HG03342 (cell line): ENCODE measurements around the gene NUP37.
"Not testable (repeated sequence)": the region's sequence is repeated elsewhere in the genome, so short reads cannot be mapped to it uniquely, and the experiment has no call there.

Source experiments
- ATAC-seq: cut with Tn5 transposase; IDR thresholded peaks from one replicate; pipeline ENCODE4 v1.9.1; 2021; ENCODE audit warnings: mild to moderate bottlenecking, moderate library complexity; ENCODE audit not compliant: unreplicated experiment

The NUP37 gene

GRCh38 chr12:102093319-102093718, 26.6 kb downstream of the NUP37 start:
- no peak for ATAC-seq

DNA sequence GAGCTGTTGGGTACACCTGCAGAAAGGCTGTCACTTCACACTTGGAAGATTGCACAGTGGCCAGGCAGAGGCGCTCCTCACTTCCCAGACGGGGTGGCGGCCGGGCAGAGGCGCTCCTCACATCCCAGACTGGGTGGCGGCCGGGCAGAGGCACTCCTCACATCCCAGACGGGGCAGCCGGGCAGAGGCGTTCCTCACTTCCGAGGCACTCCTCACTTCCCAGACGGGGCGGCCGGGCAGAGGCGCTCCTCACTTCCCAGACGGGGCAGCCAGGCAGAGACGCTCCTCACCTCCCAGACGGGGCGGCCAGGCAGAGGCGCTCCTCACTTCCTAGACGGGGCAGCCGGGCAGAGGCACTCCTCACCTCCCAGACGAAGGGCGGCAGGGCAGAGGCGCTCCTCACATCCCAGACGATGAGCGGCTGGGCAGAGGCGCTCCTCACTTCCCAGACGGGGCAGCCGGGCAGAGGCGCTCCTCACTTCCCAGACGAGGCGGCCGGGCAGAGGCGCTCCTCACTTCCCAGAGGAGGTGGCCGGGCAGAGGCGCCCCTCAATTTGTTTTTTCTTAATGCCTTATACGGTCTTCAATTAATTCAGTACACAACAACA, 30.6 kb downstream of the NUP37 start:
- ATAC-seq: not testable (repeated sequence)

GRCh38 chr12:102080842-102081241, 39.1 kb downstream of the NUP37 start:
- ATAC-seq: no peak

GRCh38 chr12:102072092-102072491, 47.8 kb downstream of the NUP37 start:
- ATAC-seq: not testable (repeated sequence)

GRCh38 chr12:102069707-102070106, 50.2 kb downstream of the NUP37 start:
- no peak for ATAC-seq

GRCh38 chr12:102067574-102068258, 52.2 kb downstream of the NUP37 start:
- no peak for ATAC-seq

GRCh38 chr12:102064476-102064875, 55.4 kb downstream of the NUP37 start:
- ATAC-seq: no peak

- no peak for ATAC-seq
These were observed 56.8 kb downstream of the NUP37 start for GRCh38 chr12:102063069-102063468.

DNA sequence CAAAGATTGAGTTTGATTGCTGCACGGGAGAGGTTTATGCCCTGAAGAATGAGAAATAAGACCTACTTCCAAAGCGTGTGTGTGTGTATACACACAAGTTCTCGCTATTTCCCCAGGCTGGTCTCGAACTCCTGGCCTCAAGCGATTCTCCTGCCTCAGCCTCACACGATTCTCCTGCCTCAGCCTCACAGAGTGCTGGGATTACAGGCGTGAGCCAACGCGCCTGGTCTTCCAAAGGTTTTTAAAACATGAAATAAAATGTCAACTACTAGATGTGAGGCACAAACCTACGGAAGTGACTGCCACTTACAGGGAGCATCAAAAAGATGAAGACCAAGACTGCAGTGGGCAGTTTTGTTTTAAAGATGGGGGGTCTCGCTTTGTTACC, 57.5 kb downstream of the NUP37 start:
- ATAC-seq: no peak

- peak; percentile 95 for ATAC-seq
These were observed 58.1 kb downstream of the NUP37 start, which contains the start of gene WASHC3 for GRCh38 chr12:102061560-102062418. TSS of gene WASHC3 (minus strand) at chr12:102061991. CDS start at chr12:102061962, 29 bp downstream.

DNA sequence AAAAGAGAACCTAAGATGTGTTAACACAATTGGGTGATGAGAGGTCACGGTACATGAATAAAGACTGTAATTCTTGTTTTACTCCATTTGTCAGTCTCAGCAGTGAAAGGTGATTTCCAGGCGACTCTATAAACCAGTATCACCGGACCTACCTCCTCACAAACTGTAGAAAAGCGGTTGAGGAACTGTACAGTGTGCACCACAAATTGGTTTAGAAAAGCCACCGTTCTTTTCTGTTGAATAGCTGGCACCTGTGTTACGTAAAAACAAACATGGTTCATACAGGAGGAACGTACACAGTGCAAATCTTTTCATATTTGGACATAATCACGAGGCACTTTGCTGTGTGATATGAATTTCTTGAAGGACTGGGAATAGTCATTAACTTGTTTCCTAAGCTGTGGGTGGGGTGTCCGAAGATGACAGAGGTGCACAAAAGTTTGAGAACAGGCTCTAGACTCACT, 58.8 kb downstream of the NUP37 start:
- peak; percentile 35 for ATAC-seq

DNA sequence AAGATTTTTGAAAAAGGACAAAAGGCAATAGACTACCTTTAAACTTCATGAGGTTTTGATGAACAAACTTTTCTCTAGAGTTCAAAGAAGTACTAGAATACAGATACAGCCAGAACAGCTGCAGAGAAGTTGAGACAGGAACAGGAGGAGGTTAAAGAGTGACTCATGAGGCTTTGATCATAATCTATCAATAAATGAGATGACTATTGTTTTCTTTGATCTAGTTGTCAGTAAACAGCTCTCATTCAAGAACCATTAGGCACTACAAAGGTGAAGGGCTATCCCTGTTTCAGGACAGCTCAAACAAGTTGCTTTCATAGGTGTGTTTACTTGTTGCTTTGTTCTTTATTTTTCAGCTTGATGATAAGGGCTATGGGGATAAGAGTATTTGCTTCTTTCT, 60.6 kb downstream of the NUP37 start:
- no peak for ATAC-seq

DNA sequence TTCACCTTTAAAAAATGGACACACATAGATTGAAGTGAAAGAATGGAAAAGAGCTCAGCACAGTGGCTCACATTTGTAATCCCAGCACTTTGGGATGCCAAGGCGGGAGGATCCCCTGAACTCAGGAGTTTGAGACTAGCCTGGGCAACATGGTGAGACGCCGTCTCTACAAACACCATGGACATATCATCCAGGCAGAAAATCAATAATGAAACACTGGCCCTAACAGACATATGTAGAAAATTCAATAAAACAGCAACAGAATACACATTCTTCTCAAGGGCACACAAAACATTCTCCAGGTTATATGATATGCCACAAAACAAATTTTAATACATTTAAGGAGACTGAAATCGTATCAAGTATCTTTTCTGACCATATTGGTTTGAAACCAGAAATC, 65.6 kb downstream of the NUP37 start:
- no peak for ATAC-seq

DNA sequence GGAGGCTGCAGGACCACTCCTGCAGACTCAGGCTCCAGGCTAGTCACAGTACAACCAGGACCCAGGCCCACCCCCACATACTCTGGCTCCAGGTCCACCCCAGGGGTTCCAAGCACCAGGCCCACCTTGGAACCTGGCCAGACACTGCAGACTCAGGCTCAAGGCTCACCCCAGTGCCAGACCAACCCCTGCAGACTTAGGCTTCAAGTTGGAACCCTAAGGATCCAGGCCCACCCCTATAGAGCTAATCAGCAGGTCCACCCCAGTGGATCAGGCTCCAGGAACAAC, 66.9 kb downstream of the NUP37 start:
- no peak for ATAC-seq

DNA sequence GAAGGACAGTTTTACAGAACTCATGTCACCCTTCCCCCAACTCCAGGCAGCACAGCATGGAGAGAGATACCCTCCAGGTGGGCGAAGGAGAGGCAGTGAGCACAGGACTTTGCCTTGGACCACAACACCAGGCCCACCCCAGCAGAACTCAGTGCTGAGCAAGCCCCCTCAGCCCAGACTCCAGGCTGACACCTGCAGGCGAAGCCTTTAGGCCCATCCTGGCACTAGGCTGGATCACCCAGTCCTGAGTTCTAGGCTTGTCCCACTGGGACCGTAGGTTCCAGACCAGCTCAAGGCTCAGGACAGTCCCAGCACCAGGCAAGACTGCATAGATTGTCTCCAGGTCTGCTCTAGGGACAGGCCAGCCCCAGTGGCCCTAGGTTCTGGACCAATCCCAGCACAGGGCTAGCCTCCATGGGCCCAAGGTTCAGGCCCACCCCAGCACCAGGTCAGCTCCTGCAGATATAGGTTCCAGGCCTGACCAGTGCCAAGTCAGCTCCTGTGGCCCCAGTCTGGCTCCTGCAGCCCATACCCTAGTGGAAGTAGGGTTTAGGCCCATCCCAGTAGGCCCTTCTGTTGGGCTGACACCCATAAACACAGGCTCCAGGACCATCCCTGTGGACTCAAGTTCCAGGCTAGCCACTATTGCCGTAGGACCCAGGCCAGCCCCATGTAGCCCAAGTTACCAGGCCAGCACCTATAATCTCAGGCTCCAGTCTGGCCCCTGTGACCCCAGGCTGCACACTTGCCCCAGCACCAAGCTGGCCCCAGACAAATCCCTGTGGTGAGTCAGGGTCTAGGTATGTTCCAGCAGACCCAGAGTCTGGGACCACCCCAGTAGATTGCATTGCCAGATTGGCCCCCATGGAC, 67.5 kb downstream of the NUP37 start:
- ATAC-seq: no peak

DNA sequence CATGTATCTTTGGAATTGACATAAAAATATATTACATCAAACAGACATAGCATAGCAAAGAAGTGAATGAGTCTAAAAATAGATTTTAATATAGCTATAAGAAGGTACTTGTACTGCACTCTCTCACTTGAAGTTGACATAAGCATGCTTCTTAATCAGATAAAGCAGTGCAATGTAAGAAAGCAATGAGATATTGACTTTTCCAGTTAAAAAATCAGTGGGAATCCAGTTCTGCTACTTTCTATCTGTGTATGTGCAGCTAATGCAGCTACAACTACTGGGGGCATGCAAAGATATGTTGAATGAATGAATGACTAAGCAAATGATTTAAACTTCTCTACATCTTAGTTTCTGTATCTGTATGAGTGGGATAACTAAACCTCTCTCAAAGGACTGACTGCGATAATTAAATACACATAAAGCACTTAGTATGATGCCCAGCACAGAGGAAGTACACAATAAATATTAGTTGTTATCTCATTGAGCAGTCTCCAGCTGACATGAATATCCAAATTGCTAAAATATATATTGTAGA, 68.4 kb downstream of the NUP37 start:
- ATAC-seq: peak; percentile 57

DNA sequence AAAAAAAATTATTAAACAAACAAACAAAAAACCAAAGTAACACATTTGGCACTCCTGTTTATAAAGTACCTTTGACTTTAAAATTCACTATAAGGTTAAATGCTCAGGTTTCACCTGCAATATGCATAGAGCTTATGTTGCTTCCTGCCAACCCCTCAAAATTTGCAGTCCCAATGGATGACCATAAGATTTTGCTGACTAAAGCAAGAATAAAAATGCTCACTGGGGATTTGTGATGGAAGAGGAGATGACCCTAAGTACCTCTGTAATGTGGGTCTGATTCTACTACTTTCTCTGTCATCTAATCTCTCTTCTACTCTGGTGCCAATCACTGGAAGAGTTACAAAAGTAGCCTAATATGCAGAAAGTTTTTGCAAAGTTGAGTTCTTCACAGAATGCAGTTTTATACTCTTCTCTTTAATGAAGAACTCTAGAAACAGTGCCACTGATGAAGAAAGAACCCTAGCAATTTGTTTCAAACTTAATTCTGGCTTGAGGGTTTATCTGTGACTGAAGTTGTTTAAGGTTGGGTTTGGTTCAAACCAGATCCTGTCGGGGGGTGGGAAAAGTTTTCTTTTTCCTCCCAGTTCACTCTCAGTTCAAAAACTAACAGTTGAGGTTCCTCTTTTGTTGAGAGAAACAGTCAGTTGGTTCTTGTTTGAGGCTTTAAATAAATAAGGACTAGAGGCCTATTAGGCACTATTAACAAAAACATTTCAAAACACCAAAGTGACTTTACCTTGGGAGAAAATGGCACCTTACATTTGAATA, 69.1 kb downstream of the NUP37 start:
- no peak for ATAC-seq

DNA sequence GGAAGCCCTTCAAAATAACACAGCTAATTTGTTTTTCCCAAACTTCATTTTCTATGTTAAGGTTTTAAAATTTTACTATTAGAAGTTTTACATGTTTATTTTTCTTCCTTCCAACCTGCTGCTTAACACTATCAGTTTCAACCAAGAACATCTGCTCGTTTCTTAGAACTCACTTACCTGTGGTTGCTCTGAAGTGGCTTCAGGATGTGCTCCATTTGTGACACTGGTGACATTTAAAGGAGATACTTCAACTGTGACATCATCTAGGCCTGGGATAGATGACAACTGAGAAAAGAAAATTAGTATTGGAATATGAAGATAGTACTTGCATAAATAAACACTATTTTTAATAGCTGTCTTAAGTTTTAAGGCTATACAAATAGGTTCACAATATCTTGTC, 76.0 kb downstream of the NUP37 start:
- ATAC-seq: peak; percentile 82

DNA sequence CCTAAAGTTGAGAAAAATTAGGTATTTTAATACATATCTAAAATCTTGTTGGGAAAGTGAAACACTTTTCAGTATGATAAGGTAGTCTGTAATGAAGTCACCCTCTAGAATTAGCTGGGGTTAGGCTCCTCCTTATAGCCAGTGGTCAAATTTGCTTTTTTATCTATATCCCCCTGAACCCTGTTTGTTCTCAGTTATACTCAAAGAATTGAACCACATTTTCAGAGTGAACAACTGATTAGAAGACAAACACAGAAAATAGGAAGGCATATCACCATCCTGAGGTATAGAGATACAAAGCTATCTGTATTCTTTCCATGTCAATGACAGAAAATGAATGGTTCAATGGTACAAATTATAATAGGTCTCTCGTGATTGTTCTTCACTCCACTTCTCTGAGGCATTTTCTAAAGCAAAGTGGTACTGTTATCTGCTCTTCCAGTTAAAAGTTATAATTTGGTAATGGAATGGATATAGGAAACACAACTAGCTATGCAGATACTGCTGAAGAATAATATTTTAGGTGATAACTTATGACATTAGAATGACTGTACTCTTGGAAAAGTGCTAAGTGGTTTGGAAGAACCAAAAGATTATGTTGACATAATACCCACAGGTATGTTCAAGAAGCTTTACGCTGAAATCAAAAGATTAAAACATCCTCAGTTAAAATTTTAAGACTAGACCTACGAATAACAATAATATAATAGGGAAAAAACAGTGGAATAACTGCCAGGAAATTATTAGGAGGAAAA, 85.7 kb downstream of the NUP37 start:
- no peak for ATAC-seq
